AG04449 (cell line): Measurements from ENCODE around the gene GRID1.

Experiments
- CTCF ChIA-PET: fragments of 350-600 bp; formaldehyde crosslinking; extraction: SDS; loops from one replicate; lab custom pipeline; 2021; ENCODE audit warnings: antibody characterized with exemption; lab: Yijun Ruan, JAX
- POLR2A ChIA-PET: fragments of 400-600, 350-600 bp; formaldehyde crosslinking; extraction: SDS; loops from one replicate; lab custom pipeline; 2020; ENCODE audit warnings: antibody characterized with exemption, inconsistent platforms; lab: Yijun Ruan, JAX
- DNase-seq: peaks from one replicate; pipeline ENCODE4 v3.0.0-alpha.2; 2010; ENCODE audit warnings: low read depth, low spot score
- H3K4me3 ChIP-seq: 2 replicates; pipeline ENCODE4 v1.5.1; 2011; ENCODE audit warnings: low read depth, mild to moderate bottlenecking, control low read depth, low read length
- CTCF ChIP-seq: IDR thresholded peaks from one replicate; pipeline ENCODE4 v1.5.1; 2011; ENCODE audit warnings: mild to moderate bottlenecking, moderate library complexity, low read length, control low read depth, inconsistent platforms; ENCODE audit not compliant: insufficient read depth; ENCODE audit errors: missing control alignments

GRID1 gene

GRCh38 chr10:86363833-86364490, 2.6 kb downstream of the GRID1 start:
- ChIA-PET POLR2A (no interaction called here), CTCF (interaction anchor here (1.4 kb wide), 1 partner anchor 15 kb away, joined by 4 read pairs; no protein-coding TSS in a partner anchor)
- no peak overlapping the region for H3K4me3 ChIP-seq
- no peak for DNase-seq
- no peak for TF ChIP-seq CTCF

- H3K4me3 ChIP-seq = no peak overlapping the region
- CTCF ChIA-PET = no interaction called here
- DNase-seq = no peak
- POLR2A ChIA-PET = no interaction called here
- no peak for TF ChIP-seq CTCF
Measured at GRCh38 chr10:86363184-86363832, 3.3 kb downstream of the GRID1 start.

GRCh38 chr10:86362586-86363183, 3.9 kb downstream of the GRID1 start:
- ChIA-PET POLR2A (no interaction called here), CTCF (interaction anchor here (0.8 kb wide), 1 partner anchor 17 kb away, joined by 3 read pairs; no protein-coding TSS in a partner anchor)
- no peak for TF ChIP-seq CTCF
- H3K4me3 ChIP-seq = no peak overlapping the region
- no peak for DNase-seq

GRCh38 chr10:86362129-86362527, 4.5 kb downstream of the GRID1 start:
- ChIA-PET POLR2A (no interaction called here), CTCF (interaction anchor here (0.8 kb wide), 1 partner anchor 17 kb away, joined by 3 read pairs; no protein-coding TSS in a partner anchor)
- no peak overlapping the region for H3K4me3 ChIP-seq
- DNase-seq = no peak
- no peak for TF ChIP-seq CTCF

GRCh38 chr10:86361156-86362128, 5.2 kb downstream of the GRID1 start:
- TF ChIP-seq CTCF = no peak
- ChIA-PET POLR2A (no interaction called here), CTCF (interaction anchor here (1.7 kb wide), 1 partner anchor 15 kb away, joined by 5 read pairs; no protein-coding TSS in a partner anchor)
- no peak overlapping the region for H3K4me3 ChIP-seq
- no peak for DNase-seq
